KOPT-K1 (cell line): ENCODE measurements around the gene EIF2B4.
A peak's percentile ranks its signal among the peaks of the same experiment; 100 is the strongest.
"Not testable (repeated sequence)": the region's sequence is repeated elsewhere in the genome, so short reads cannot be mapped to it uniquely, and the experiment has no call there.

Experiments used
- H3K27ac ChIP-seq: fragments of 200-600 bp; sonication (generic); 2 replicates; pipeline ENCODE4 v1.5.1; 2016; ENCODE audit warnings: antibody characterized with exemption, mild to moderate bottlenecking, low read depth, low read length; ENCODE audit not compliant: poor library complexity, severe bottlenecking
- H3K36me3 ChIP-seq: fragments of 200-600 bp; sonication (generic); 2 replicates; pipeline ENCODE4 v1.5.1; 2017; ENCODE audit warnings: antibody characterized with exemption, mild to moderate bottlenecking, low read length, moderate library complexity; ENCODE audit not compliant: insufficient read depth
- H3K9me3 ChIP-seq: fragments of 200-600 bp; sonication (generic); 2 replicates; pipeline ENCODE4 v1.5.1; 2017; ENCODE audit warnings: antibody characterized with exemption, low read length, mild to moderate bottlenecking; ENCODE audit not compliant: insufficient read depth, poor library complexity, severe bottlenecking

The EIF2B4 gene

GRCh38 chr2:27369471-27370025, 590 bp downstream of the EIF2B4 start:
- Histone ChIP-seq H3K27ac (peak overlapping the region; percentile 85), H3K9me3 (no peaks in the 10 kb centered on the region), H3K36me3 (peaks cover 66% of the 10 kb centered on the region)

DNA sequence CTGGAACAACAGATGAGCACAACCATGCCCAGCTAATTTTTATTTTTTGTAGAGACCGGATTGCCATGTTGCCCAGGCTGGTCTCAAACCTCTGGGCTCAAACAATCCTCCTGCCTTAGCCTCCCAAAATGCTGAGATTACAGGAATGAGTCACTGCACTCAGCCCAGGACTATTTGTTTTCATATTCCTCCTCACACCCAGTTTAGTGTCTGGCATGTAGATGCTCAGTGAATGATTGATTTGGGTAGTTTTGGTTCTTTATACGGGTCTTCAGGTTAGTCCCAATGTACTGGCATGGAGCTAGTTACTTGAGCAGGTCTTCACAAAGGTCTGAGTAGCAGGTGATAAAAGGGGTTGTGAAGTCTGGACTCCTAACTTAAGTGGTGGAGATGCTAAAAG, 6.2 kb downstream of the EIF2B4 start:
- peaks cover 64% of the 10 kb centered on the region for H3K36me3 ChIP-seq
- H3K27ac ChIP-seq: no peak overlapping the region

DNA sequence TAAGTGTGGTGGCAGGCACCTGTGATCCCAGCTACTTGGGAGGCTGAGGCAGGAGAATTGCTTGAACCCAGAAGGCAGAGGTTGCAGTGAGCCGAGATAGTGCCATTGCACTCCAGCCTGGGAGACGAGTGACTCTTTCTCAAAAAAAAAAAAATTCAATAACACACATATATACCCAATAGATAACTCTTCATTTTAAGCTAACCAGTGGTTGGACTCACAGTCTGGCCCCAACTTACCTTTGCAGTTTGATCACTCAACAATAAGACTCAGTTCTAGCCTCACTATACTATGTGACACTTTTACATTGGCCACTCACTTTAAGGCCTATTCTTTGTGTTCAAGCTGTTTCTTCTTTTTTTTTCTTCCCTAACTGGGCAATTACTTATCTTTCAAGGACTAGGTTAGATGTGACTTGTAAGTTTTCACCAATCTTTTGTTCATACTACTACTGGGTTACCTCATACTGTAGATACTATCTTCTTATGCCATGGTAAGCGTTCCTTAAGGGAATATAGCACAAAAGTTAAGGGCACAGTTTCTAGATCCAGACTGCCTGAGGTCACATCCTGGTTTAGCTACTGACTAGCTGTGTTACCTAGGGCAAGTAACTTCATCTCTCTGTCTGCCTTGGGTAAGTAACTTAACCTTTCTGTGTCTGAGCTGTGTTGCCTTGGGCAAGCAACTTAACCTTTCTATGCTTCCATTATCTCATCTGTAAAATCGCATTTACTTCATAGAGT, 7.3 kb downstream of the EIF2B4 start:
- H3K9me3 ChIP-seq: no peaks in the 10 kb centered on the region
- no peak overlapping the region for H3K27ac ChIP-seq
- peaks cover 55% of the 10 kb centered on the region for H3K36me3 ChIP-seq

More for the DNA sequence above, 6.2 kb downstream of the EIF2B4 start:
- H3K9me3 ChIP-seq: no peaks in the 10 kb centered on the region

- Histone ChIP-seq H3K27ac (peak within 1 kb of the TSS; percentile 82), H3K36me3 (peaks cover 10% of the 10 kb centered on the region; the same call in 1 of the 2 replicates), H3K9me3 (no peaks in the 10 kb centered on the region)
Observed at GRCh38 chr2:27356382-27357181, 13.6 kb downstream of the EIF2B4 start, which contains the start of gene GTF3C2. TSS of gene GTF3C2 (minus strand) at chr2:27356764. CDS start at chr2:27343554, 13,210 bp downstream.

DNA sequence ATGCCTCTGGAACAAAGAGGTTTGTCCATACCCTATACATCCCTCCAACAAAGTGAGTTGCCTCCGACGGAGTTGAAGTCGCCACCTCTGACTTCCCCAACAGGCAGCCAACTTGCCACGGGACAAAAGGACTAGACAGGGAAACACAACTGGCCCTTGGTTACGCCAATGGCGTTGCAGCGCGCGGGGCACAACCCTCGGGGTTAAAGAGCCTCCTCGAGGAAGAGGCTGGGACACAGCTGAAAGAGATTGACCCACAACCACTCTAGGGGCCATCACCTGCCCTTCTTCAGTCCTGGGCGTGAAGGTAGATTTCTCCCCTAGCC, 14.1 kb downstream of the EIF2B4 start:
- peaks cover 10% of the 10 kb centered on the region for H3K36me3 ChIP-seq
- H3K9me3 ChIP-seq: no peaks in the 10 kb centered on the region
- H3K27ac ChIP-seq: peak overlapping the region; percentile 82

DNA sequence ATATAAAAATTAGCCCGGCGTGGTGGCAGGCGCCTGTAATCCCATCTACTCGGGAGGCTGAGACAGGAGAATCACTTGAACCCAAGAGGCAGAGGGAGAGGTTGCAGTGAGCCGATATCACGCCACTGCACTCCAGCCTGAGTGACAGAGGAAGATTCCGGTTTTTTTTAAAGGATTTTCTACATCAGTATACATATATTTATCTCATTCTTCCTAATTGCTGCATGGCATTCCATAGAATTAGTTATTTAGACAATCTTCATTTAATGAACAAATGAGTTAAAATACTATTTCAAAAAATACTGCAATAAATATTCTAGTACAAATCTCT, 15.6 kb downstream of the EIF2B4 start:
- peaks cover 19% of the 10 kb centered on the region for H3K36me3 ChIP-seq
- H3K9me3 ChIP-seq: no peaks in the 10 kb centered on the region
- H3K27ac ChIP-seq: no peak overlapping the region

DNA sequence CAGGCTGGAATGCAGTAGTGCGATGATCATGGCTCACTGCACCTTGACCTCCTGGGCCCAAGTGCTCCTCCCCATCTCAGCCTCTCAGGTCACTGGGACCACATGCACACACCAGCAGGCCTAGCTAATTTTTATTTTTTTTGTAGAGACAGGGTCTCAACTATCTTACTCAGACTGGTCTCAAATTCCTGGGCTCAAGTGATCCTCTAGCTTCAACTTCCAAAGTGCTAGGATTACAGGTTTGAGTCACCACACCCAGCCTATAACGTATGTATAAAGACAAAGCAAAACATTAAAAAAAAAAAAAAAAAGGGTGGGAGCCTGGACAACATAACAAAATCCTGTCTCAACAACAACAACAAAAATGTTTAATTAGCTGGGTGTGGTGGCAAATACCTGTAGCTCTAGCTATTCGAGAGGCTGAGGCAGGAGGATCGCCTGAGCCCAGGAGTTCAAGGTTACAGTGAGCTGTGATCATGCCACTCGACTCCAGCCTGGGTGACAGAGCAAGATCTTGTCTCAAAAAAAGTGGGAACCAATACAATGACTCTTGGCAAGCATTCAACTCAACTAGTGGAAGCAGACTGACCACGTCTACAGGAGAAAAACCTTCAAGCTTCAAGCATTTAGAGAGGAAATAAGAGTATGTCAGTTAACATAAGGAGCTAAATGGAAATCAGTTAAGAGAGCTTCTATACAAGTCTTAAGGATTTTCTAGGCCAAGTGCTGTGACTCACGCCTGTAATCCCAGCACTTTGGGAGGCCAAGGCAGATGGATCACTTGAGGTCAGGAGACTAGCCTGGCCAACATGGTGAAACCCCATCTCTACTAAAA, 16.2 kb downstream of the EIF2B4 start:
- H3K27ac ChIP-seq: no peak overlapping the region
- H3K9me3 ChIP-seq: no peaks in the 10 kb centered on the region
- peaks cover 19% of the 10 kb centered on the region for H3K36me3 ChIP-seq

DNA sequence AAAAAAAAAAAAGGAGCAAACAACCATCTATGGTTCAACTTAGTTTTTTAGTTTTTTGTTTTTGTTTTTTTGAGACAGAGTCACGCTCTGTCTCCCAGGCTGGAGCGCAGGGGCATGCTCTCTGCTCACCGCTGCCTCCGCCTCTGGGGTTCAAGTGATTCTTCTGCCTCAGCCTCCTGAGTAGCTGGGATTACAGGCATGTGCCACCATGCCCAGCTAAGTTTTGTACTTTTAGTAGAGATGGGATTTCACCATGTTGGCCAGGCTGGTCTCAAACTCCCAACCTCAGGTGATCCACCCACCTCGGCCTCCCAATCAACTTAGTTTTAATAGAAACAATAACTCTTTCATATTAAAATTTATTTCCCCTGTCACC, 16.8 kb downstream of the EIF2B4 start:
- H3K36me3 ChIP-seq: peaks cover 22% of the 10 kb centered on the region
- H3K27ac ChIP-seq: not testable (repeated sequence)

GRCh38 chr2:27351802-27352598, 18.1 kb downstream of the EIF2B4 start:
- H3K36me3 ChIP-seq: peaks cover 36% of the 10 kb centered on the region
- no peak overlapping the region for H3K27ac ChIP-seq
- H3K9me3 ChIP-seq: no peaks in the 10 kb centered on the region

More for the DNA sequence above, 16.8 kb downstream of the EIF2B4 start:
- not testable (repeated sequence) for H3K9me3 ChIP-seq

DNA sequence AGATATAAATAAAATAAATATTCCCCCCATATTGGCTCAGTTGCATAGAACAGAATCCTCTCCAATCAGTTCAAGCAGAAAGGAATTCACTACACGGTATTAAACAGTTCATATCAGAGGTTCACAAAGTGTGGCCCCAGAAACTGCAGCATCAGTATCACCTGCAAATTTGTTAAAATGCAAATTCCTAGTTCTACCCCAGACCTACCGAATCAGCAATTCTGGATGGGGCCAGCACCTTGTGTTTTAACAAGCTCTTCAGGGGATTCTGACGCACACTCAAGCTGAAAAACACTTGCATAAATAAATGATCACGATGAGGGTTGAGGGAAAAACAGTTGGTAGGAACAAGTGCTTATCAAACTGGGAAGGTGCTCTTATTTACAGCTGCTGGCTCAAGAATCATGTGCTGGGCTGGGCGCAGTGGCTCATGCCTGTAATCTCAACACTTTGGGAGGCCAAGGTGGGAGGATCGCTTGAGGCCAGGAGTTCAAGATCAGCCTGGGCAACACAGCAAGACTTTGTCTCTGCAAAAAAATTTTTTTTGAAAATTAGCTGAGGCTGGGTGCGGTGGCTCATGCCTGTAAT, 19.9 kb downstream of the EIF2B4 start:
- peaks cover 39% of the 10 kb centered on the region for H3K36me3 ChIP-seq
- H3K9me3 ChIP-seq: no peaks in the 10 kb centered on the region
- H3K27ac ChIP-seq: no peak overlapping the region

DNA sequence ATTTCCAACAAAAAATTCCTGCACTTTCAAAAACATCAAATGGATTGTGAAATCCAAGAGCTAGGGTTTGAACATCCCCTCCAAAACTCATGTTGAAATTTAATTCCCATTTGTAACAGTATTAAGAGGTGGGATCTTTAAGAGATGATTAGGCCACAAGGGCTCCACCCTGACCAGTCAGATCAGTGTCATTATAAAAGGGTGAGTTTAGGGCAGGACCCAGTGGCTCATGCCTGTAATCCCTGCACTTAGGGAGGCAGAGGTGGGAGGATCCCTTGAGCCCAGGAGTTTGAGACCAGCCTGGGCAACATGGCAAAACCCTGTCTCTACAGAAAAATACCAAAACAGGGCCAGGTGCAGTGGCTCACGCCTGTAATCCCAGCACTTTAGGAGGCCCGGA, 22.5 kb downstream of the EIF2B4 start:
- Histone ChIP-seq H3K9me3 (no peaks in the 10 kb centered on the region), H3K36me3 (peaks cover 42% of the 10 kb centered on the region), H3K27ac (no peak overlapping the region)

DNA sequence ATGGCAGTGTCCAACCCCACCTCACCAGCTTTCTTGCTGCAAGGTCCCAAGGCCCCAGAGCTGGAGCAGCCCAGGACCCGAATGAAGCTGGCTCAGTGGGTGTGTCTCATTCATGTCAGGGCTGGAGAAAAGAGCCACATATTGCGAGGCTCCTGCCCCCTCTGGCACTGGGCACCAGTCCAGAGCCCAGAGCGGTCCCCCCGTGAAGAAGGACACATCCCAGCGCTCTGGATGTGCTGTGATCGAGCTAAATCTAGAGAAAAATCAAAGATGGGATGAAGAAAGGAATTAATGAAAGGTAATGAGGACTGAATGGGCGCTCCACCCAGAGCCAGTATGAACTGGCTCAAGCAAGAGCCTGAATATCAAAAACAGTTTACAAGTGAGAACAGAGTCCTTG, 34.0 kb downstream of the EIF2B4 start:
- Histone ChIP-seq H3K36me3 (peaks cover 90% of the 10 kb centered on the region), H3K27ac (no peak overlapping the region)

DNA sequence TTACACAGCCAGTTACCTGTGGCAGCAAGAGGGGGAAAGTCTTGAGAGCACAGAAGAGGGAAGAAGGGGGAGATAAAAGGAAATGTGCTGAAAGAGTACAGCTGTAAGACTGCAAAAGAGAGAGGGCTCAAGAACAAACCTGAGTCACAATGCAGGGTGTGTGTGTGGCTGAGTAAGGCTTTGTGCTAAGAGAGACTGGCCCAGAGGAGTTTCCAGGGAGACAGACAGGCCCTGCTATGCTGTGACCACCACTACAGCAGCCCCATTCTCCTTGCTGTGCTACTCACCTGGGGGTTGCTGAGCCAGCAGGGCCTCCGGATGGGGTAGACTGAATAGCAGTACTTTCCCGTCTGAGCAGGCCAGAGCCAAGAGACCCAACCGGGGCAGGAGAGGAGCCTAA, 34.8 kb downstream of the EIF2B4 start:
- Histone ChIP-seq H3K36me3 (peaks cover 90% of the 10 kb centered on the region), H3K9me3 (no peaks in the 10 kb centered on the region), H3K27ac (no peak overlapping the region)

More for the DNA sequence above, 34.0 kb downstream of the EIF2B4 start:
- no peaks in the 10 kb centered on the region for H3K9me3 ChIP-seq

GRCh38 chr2:27324720-27325119, 45.4 kb downstream of the EIF2B4 start:
- H3K9me3 ChIP-seq: no peaks in the 10 kb centered on the region
- H3K36me3 ChIP-seq: peaks cover 44% of the 10 kb centered on the region
- H3K27ac ChIP-seq: no peak overlapping the region
